Endodermal cell (in vitro differentiated cells): Measurements from ENCODE around the gene PCBP2. TPM values are rescaled to one million over a fixed set of nuclear protein-coding genes. Genes with fewer than 3 reads are reported as not detected.
A peak's percentile ranks its signal among the peaks of the same experiment; 100 is the strongest.

ENCODE experiments used
- DNase-seq: peaks from one replicate; pipeline ENCODE4 v3.0.0-alpha.2; 2017
- H3K27ac ChIP-seq: 2 replicates; pipeline ENCODE4 v1.5.1; 2013; ENCODE audit warnings: mild to moderate bottlenecking, low read depth, low read length, moderate library complexity
- H3K27me3 ChIP-seq: 2 replicates; pipeline ENCODE4 v1.6.1; 2013; ENCODE audit warnings: mild to moderate bottlenecking, low read length, moderate library complexity; ENCODE audit not compliant: insufficient read depth, control insufficient read depth, poor library complexity, severe bottlenecking
- H3K36me3 ChIP-seq: 2 replicates; pipeline ENCODE4 v1.7.0; 2013; ENCODE audit warnings: mild to moderate bottlenecking, low read length, moderate library complexity; ENCODE audit not compliant: control insufficient read depth, insufficient read depth
- H3K4me1 ChIP-seq: one replicate; pipeline ENCODE4 v1.7.0; 2013; ENCODE audit warnings: low read length; ENCODE audit not compliant: control insufficient read depth, insufficient read depth
- H3K4me3 ChIP-seq: 2 replicates; pipeline ENCODE4 v1.5.1; 2013; ENCODE audit warnings: mild to moderate bottlenecking, low read length, moderate library complexity
- H3K9ac ChIP-seq: 2 replicates; pipeline ENCODE4 v1.6.1; 2013; ENCODE audit warnings: mild to moderate bottlenecking, low read length, moderate library complexity; ENCODE audit not compliant: poor library complexity, severe bottlenecking; ENCODE audit errors: extremely low read depth
- H3K9me3 ChIP-seq: 2 replicates; pipeline ENCODE4 v1.6.1; 2013; ENCODE audit warnings: mild to moderate bottlenecking, low read length, moderate library complexity; ENCODE audit not compliant: control insufficient read depth
- H3K27ac Mint-ChIP-seq: 2 replicates; pipeline ENCODE4 v1.8.0; 2020; ENCODE audit warnings: mixed read lengths
- H3K27me3 Mint-ChIP-seq: 2 replicates; pipeline ENCODE4 v1.8.0; 2021; ENCODE audit warnings: mild to moderate bottlenecking, mixed read lengths; ENCODE audit not compliant: insufficient read depth
- H3K36me3 Mint-ChIP-seq: 2 replicates; pipeline ENCODE4 v1.8.0; 2020; ENCODE audit warnings: low read depth, mixed read lengths
- H3K4me1 Mint-ChIP-seq: 2 replicates; pipeline ENCODE4 v1.8.0; 2020; ENCODE audit warnings: mixed read lengths
- H3K4me3 Mint-ChIP-seq: 2 replicates; pipeline ENCODE4 v1.8.0; 2020; ENCODE audit warnings: mild to moderate bottlenecking, moderate library complexity, mixed read lengths
- H3K9me3 Mint-ChIP-seq: 2 replicates; pipeline ENCODE4 v1.8.0; 2020; ENCODE audit warnings: mild to moderate bottlenecking, mixed read lengths
- WGBS, 2 experiments: methylation state at CpG; one replicate each; pipeline versions ENCODE4 v1.1.5 to v1.1.7; 2013; ENCODE audit warnings: missing lambda C conversion rate in 2 of 2, mixed read lengths in 1 of 2; ENCODE audit not compliant: insufficient coverage in 1 of 2, insufficient read length in 1 of 2; 5-methylcytosine and 5-hydroxymethylcytosine counted together
- total RNA-seq, 2 donors: library from RNA; stranded (reverse); fragmentation: NEBNext Ultra II Directional in 1 of 2; extraction: Animal tissue kit (Norgen Biotek cat#: 25700) in 1 of 2; gene quantifications; 2 replicates in 1 of 2; 3 replicates in 1 of 2; pipeline ENCODE4 v1.2.1, GENCODE V29; 2021
- TF ChIP-seq, protein P1 (sequence below): fragments of 200-600 bp; sonication (generic); conservative IDR thresholded peaks from 2 replicates; pipeline ENCODE4 v1.5.0; 2021; ENCODE audit warnings: antibody characterized with exemption, mild to moderate bottlenecking

Gene PCBP2
- total RNA-seq, 2 donors from 2014 or later, result 1,281 to 1,338 TPM

DNA sequence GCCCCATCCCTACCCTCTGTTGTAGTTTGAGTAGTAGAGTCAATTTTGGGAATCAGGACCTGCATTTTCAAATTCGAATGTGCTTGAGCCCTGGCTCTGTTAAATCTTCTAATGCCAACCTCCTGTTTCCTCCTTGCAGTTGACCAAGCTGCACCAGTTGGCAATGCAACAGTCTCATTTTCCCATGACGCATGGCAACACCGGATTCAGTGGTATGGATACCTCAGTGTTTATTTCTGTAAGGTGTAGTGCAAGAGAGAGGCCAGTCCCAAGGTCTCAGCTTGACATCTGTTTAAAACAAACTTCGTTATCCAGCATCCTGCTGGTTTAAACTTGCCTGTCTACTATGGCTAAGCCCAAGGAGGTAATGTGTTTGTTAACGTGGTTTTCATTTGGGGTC is 15.2 kb downstream of the PCBP2 start:
- H3K4me1 Mint-ChIP-seq, result peaks cover 64% of the 10 kb centered on the region
- Histone ChIP-seq H3K4me3 (no peak overlapping the region), H3K27me3 (no peaks in the 10 kb centered on the region), H3K27ac (no peak overlapping the region), H3K4me1 (peaks cover 16% of the 10 kb centered on the region), H3K9me3 (no peaks in the 10 kb centered on the region), H3K36me3 (peaks cover 96% of the 10 kb centered on the region), H3K9ac (no peak overlapping the region)
- peaks cover 91% of the 10 kb centered on the region for H3K36me3 Mint-ChIP-seq
- DNase-seq, result no peak
- WGBS, 2 experiments, result 96 to 97% methylated on average over 5 of the region's 5 CpGs
- peak overlapping the region; percentile 66 for H3K27ac Mint-ChIP-seq
- peak overlapping the region; percentile 33 for H3K4me3 Mint-ChIP-seq
- no peaks in the 10 kb centered on the region for H3K9me3 Mint-ChIP-seq
- H3K27me3 Mint-ChIP-seq, result no peaks in the 10 kb centered on the region
- TF ChIP-seq, protein P1, sequence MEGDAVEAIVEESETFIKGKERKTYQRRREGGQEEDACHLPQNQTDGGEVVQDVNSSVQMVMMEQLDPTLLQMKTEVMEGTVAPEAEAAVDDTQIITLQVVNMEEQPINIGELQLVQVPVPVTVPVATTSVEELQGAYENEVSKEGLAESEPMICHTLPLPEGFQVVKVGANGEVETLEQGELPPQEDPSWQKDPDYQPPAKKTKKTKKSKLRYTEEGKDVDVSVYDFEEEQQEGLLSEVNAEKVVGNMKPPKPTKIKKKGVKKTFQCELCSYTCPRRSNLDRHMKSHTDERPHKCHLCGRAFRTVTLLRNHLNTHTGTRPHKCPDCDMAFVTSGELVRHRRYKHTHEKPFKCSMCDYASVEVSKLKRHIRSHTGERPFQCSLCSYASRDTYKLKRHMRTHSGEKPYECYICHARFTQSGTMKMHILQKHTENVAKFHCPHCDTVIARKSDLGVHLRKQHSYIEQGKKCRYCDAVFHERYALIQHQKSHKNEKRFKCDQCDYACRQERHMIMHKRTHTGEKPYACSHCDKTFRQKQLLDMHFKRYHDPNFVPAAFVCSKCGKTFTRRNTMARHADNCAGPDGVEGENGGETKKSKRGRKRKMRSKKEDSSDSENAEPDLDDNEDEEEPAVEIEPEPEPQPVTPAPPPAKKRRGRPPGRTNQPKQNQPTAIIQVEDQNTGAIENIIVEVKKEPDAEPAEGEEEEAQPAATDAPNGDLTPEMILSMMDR, result no peak

DNA sequence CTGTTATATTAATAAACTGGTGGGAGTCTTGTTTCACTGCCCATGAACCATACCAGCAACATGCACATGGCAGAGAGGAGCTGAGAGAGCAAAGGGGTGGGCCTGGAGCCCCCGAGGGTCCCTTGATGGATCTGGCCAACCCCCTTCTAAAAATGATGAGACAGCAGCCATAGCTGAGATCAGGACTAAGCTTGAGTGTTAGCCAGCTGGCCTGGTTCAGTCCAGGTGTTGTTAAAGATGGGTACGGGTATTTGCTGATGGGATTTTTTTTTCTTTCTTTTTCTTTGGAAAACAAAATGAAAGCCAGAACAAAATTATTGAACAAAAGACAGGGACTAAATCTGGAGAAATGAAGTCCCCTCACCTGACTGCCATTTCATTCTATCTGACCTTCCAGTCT is 16.0 kb downstream of the PCBP2 start:
- Mint-ChIP-seq H3K4me3 (no peak overlapping the region), H3K27me3 (no peaks in the 10 kb centered on the region), H3K9me3 (no peaks in the 10 kb centered on the region), H3K27ac (peak overlapping the region; percentile 35), H3K36me3 (peaks cover 90% of the 10 kb centered on the region), H3K4me1 (peaks cover 62% of the 10 kb centered on the region)
- Histone ChIP-seq H3K4me1 (peaks cover 18% of the 10 kb centered on the region), H3K27me3 (no peaks in the 10 kb centered on the region), H3K27ac (no peak overlapping the region), H3K36me3 (peaks cover 96% of the 10 kb centered on the region), H3K4me3 (no peak overlapping the region), H3K9me3 (no peaks in the 10 kb centered on the region), H3K9ac (no peak overlapping the region)
- no peak for DNase-seq
- TF ChIP-seq, protein P1, result no peak
- WGBS, 2 experiments, result 97 to 100% methylated on average over 2 of the region's 2 CpGs

DNA sequence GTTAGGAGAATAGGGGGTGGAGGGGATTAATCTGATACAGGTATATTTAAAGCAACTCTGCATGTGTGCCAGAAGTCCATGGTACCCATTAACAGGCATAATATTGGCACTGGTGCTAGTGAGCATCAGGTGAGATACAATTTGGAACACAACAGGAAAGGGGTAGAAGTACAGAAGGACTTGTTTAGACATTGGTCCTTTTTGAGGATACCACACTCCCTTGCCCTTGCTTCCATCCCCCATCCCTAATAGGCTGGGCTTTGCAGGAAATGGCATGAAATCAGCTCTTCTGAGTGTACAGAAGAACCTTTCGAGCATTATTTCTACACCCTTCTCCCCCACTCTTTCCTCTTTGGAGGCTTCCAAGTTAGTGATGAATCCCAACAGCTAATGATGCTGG is 16.4 kb downstream of the PCBP2 start:
- no peak overlapping the region for H3K9ac ChIP-seq
- Mint-ChIP-seq H3K36me3 (peaks cover 86% of the 10 kb centered on the region), H3K27me3 (no peaks in the 10 kb centered on the region), H3K9me3 (no peaks in the 10 kb centered on the region), H3K4me1 (peaks cover 58% of the 10 kb centered on the region), H3K27ac (no peak overlapping the region), H3K4me3 (no peak overlapping the region)
- no peak for DNase-seq
- H3K27me3 ChIP-seq, result no peaks in the 10 kb centered on the region
- TF ChIP-seq, protein P1, result no peak
- H3K4me1 ChIP-seq, result peaks cover 18% of the 10 kb centered on the region
- WGBS, 2 experiments, result 96 to 100% methylated on average over 1 of the region's 1 CpG
- no peak overlapping the region for H3K27ac ChIP-seq
- peaks cover 96% of the 10 kb centered on the region for H3K36me3 ChIP-seq
- no peaks in the 10 kb centered on the region for H3K9me3 ChIP-seq
- no peak overlapping the region for H3K4me3 ChIP-seq
